Superior temporal gyrus (tissue), 1 donor: ENCODE results near the gene FAU.

Experiments
- DNase-seq: peaks from one replicate; pipeline ENCODE4 v3.0.0-alpha.2; 2016; ENCODE audit errors: extremely low spot score

The FAU gene

DNA sequence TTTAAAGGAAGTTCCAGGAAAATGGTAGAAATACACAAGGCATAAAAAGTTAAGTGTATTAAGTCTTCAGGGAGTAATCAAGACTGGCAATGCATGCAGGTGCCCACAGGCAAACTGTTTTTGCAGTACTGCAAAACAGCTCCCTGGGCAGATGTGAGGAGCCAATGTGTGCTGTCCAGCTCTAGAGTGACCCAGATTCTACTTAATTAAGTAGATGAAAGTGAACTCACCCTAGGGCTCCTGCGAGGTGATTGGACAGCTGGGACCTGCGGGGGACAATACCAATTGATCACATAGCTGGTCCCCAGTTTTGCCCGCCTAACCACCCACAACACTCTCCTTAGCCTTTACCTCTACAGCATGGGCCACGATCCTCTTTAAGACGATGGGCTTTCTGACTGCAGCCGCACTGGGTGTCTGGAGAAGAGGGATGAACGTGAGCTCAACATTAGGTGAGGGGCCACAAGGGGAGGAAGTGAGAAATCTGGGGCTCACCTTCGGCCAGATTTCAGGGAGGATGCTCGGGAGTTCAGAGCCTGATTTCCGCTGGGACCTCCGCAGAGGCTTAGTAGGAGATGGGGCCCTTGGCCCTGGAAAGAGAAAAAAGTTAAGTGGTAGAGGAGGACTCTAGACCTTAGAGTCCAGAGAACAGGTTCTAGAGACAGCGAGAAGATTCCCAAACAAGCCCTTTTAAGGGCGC is 38.6 kb downstream of the FAU start:
- no peak for DNase-seq

DNA sequence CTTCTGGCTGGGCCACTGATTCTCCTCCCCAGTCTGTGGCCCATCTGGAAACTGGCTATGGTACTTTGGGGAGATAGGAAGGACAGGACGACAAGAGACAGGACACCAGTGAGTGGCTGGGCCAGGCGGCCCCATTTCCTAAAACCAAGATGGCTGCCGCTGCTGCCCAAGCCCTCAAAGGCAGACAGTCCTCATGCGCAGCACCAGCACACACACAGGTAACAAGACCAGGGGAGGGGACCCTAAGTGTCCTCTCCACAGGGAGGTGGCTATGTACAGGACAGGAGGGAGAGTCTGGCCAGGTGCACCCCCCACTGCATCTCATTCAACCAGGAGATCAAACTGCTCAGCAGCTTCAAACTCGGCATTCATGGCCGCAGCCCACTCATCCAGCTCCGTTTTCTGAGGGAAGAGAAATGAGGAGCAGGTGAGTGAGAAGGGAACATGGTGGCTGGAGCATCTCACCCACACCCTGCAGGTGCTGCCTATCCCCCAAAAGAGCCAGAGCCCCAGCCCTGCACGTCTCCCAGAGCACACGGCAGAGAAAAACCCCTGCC is 43.1 kb downstream of the FAU start:
- DNase-seq, result no peak

DNA sequence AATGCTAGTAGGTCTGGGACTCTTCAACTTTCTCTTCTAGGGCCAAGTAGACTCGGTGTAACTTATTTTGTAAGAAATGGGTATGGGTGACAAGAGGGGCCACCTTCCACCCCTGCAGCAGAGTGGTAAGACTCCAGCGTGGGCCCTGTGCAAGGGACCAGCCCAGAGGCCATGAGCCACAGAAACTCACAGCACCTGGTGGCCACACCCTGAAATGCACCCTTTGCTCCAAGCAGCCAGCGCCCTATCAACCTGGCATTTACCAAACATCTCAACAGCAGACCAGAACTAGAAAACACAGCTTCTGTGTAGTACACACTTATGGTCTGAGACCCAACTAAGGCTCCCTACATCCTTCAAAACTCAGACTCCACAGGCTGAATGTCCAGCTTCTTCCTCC is 43.8 kb downstream of the FAU start:
- DNase-seq, result no peak

DNA sequence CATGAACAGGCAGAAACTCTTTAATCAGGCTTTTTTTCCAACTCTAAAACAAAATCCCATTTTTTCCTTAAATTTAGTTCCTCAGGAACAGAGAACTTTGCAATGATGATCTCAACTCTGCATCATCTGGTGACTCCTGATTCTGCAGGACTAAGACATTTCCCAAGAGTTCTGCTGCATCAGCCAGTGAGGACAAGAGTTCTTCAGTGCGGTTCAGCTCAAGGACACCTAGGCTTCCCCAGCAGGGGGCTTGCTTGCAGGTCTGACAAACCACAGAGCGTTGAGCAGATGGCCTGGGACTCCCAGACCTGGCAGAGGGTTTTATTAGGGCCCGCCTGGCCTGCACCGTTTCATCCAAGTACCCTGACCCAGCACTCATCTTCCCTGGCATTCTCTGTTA is 44.5 kb downstream of the FAU start:
- no peak for DNase-seq

DNA sequence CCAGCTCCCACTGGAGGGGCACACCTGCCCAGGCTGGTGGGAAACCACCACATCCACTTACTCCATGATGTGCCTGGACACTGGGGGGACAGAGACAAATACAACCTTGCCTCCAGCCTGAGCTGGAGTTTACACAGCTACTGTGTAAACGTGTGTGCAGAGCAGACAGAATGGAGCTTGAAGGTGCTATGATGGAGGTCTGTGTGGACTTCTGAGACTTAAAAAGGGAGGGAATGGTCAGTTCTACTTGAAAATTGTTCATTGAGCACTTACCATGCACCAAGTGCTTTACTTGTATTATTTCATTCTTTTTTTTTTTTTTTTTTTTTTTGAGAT is 49.3 kb downstream of the FAU start:
- no peak for DNase-seq

DNA sequence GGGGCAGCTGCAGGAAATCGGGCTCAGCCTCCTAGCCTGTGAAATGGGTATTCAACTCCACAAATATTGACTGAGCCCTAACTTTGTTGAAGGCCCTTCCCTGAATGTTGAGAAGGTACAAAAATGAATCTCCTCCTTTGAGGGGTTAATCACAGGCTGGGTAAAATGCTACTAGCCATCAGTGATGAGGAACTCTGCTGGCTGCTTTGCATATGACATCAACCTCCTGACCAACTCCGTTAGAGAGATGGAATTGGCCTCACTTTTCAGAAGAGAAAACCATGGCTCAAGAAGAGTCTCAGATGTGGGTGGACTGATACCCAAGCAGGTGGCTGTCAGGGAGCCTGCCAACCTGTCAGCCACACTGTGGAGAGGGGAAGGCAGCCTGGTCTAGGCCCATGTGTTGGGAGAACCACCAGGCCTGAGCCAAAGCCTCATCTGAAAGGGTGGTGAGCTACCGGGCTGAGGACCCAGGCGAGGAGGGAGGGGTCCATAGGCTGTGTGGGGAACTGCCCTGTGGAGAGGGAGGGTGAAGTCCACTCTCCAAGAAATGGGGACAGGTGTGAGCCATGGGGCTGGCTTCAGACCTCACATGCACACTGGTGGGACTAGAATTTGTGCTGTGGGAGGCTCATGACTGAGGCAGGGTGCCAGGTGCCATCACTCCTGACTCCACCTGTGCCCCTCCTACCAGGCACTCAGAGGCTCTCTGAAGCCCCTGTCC is 49.9 kb downstream of the FAU start:
- no peak for DNase-seq
